A673 (cell line): ENCODE measurements around the gene NCOA7.

ENCODE experiments used
- CTCF ChIP-seq: fragments of 300-800, 200-600 bp; sonication (generic); conservative IDR thresholded peaks from 2 replicates; pipeline ENCODE4 v1.5.1; 2017; ENCODE audit warnings: low read depth, mild to moderate bottlenecking, antibody characterized with exemption, low read length, moderate library complexity, mixed read lengths
- EZH2 ChIP-seq: fragments of 200-600 bp; sonication (generic); IDR thresholded peaks from 2 replicates; pipeline ENCODE4 v1.6.1; 2017; ENCODE audit warnings: borderline replicate concordance, low read depth, mild to moderate bottlenecking, mixed read lengths, antibody characterized with exemption, low read length; ENCODE audit not compliant: poor library complexity, severe bottlenecking

- TF ChIP-seq CTCF (no peak), EZH2 (no peak)
Measured at GRCh38 chr6:125764121-125764671, 26.6 kb upstream of the NCOA7 start.
